HepG2 (cell line): ENCODE measurements around the gene SNAPIN. TPM values are rescaled to one million over a fixed set of nuclear protein-coding genes. Genes with fewer than 3 reads are reported as not detected.

ENCODE experiments used
- ARID2 ChIP-seq: sonication (generic); formaldehyde crosslinking; IDR thresholded peaks from 2 replicates; pipeline ENCODE4 v1.8.1; 2022; ENCODE audit warnings: mild to moderate bottlenecking, missing genetic modification reagents, borderline replicate concordance
- FIP1L1 ChIP-seq: fragments of 200-400 bp; formaldehyde crosslinking; IDR thresholded peaks from 2 replicates; pipeline ENCODE4 v1.6.1; 2018; ENCODE audit warnings: low read depth, mild to moderate bottlenecking, low read length, moderate library complexity, borderline replicate concordance; ENCODE audit not compliant: insufficient read depth
- ISX ChIP-seq: sonication (generic); formaldehyde crosslinking; conservative IDR thresholded peaks from 2 replicates; pipeline ENCODE4 v1.5.0; 2020; ENCODE audit warnings: missing genetic modification reagents
- NAIF1 ChIP-seq: sonication (generic); formaldehyde crosslinking; IDR thresholded peaks from 2 replicates; pipeline ENCODE4 v1.5.0; 2020; ENCODE audit warnings: mild to moderate bottlenecking, missing genetic modification reagents, borderline replicate concordance
- NRL ChIP-seq: sonication (generic); formaldehyde crosslinking; IDR thresholded peaks from 2 replicates; pipeline ENCODE4 v1.5.0; 2020; ENCODE audit warnings: missing genetic modification reagents, mild to moderate bottlenecking, moderate library complexity, borderline replicate concordance
- RARG ChIP-seq: sonication (generic); formaldehyde crosslinking; IDR thresholded peaks from 2 replicates; pipeline ENCODE4 v1.4.0; 2020; ENCODE audit warnings: low read depth, mild to moderate bottlenecking, missing genetic modification reagents
- SYNCRIP ChIP-seq: fragments of 200-400 bp; formaldehyde crosslinking; IDR thresholded peaks from 2 replicates; pipeline ENCODE4 v1.6.1; 2018; ENCODE audit warnings: mild to moderate bottlenecking, low read depth, low read length; ENCODE audit not compliant: insufficient read depth
- TFDP1 ChIP-seq: IDR thresholded peaks from 2 replicates; pipeline ENCODE4 v1.6.1; 2016; ENCODE audit warnings: missing compliant biosample characterization, missing genetic modification reagents, borderline replicate concordance
- ZFP41 ChIP-seq: sonication (generic); formaldehyde crosslinking; IDR thresholded peaks from 2 replicates; pipeline ENCODE4 v1.4.0; 2020; ENCODE audit warnings: mild to moderate bottlenecking, missing genetic modification reagents, borderline replicate concordance
- ZFYVE20 ChIP-seq: sonication (generic); formaldehyde crosslinking; IDR thresholded peaks from 2 replicates; pipeline ENCODE4 v1.8.0; 2023; ENCODE audit warnings: low read depth, mild to moderate bottlenecking, moderate library complexity, missing genetic modification reagents, borderline replicate concordance
- ZMYM3 ChIP-seq: sonication (generic); formaldehyde crosslinking; IDR thresholded peaks from 2 replicates; pipeline ENCODE4 v1.5.1; 2020; ENCODE audit warnings: mild to moderate bottlenecking, missing genetic modification reagents
- ZNF552 ChIP-seq: sonication (generic); formaldehyde crosslinking; IDR thresholded peaks from 2 replicates; pipeline ENCODE4 v1.9.0; 2022; ENCODE audit warnings: missing genetic modification reagents, mild to moderate bottlenecking, borderline replicate concordance
- ZNF562 ChIP-seq: sonication (generic); formaldehyde crosslinking; IDR thresholded peaks from 2 replicates; pipeline ENCODE4 v1.8.0; 2022; ENCODE audit warnings: missing genetic modification reagents, borderline replicate concordance
- ZNF749 ChIP-seq: sonication (generic); formaldehyde crosslinking; IDR thresholded peaks from 2 replicates; pipeline ENCODE4 v1.8.0; 2022; ENCODE audit warnings: mild to moderate bottlenecking, missing genetic modification reagents, moderate library complexity, borderline replicate concordance
- ZNF768 ChIP-seq: sonication (generic); formaldehyde crosslinking; IDR thresholded peaks from 2 replicates; pipeline ENCODE4 v1.4.0; 2020; ENCODE audit warnings: missing genetic modification reagents
- polyA plus RNA-seq, 8 experiments: library from polyadenylated mRNA; depleted of rRNA in 3 of 8; stranded (reverse) in 7 of 8; unstranded in 1 of 8; fragments of >200 nt; fragmentation: Illumina TruSeq in 4 of 8; extraction: Trizol in 4 of 8; gene quantifications; 2 replicates each; pipeline versions ENCODE4 v1.2.1 to v1.2.3, GENCODE V29; 2011 to 2016; ENCODE audit warnings: low read depth in 4 of 8, missing spikeins in 1 of 8, mixed read lengths in 1 of 8; ENCODE audit not compliant: insufficient read depth in 1 of 8
- total RNA-seq, 5 experiments: library from RNA; depleted of rRNA; stranded (reverse); fragments of >200 nt; fragmentation: Illumina TruSeq; extraction: Trizol; gene quantifications; 2 replicates each; pipeline ENCODE4 v1.2.3, GENCODE V29; 2016; ENCODE audit warnings: low read depth in 1 of 5
- TF ChIP-seq, protein P1 (sequence below), 2 experiments: sonication (generic) in 1 of 2; formaldehyde crosslinking in 1 of 2; IDR thresholded peaks; 2 replicates each; pipeline versions ENCODE4 v1.4.0 to v1.6.1; 2018 to 2020; ENCODE audit warnings: missing genetic modification reagents in 2 of 2, borderline replicate concordance in 1 of 2, low read depth in 1 of 2, mild to moderate bottlenecking in 1 of 2, missing biosample characterization in 1 of 2
- TF ChIP-seq, protein P2 (sequence below): sonication (generic); formaldehyde crosslinking; IDR thresholded peaks from 2 replicates; pipeline ENCODE4 v1.4.0; 2020; ENCODE audit warnings: missing genetic modification reagents
- TF ChIP-seq, protein P3 (sequence below): sonication (generic); formaldehyde crosslinking; IDR thresholded peaks from 2 replicates; pipeline ENCODE4 v1.8.0; 2022; ENCODE audit warnings: mild to moderate bottlenecking, missing genetic modification reagents; ENCODE audit not compliant: insufficient replicate concordance

Gene SNAPIN
- total and polyA plus RNA-seq, 2 of the 13 experiments (the other 11 are each of a cell fraction or from before 2014, with no cell fraction given): 23.9 to 25.7 TPM

DNA sequence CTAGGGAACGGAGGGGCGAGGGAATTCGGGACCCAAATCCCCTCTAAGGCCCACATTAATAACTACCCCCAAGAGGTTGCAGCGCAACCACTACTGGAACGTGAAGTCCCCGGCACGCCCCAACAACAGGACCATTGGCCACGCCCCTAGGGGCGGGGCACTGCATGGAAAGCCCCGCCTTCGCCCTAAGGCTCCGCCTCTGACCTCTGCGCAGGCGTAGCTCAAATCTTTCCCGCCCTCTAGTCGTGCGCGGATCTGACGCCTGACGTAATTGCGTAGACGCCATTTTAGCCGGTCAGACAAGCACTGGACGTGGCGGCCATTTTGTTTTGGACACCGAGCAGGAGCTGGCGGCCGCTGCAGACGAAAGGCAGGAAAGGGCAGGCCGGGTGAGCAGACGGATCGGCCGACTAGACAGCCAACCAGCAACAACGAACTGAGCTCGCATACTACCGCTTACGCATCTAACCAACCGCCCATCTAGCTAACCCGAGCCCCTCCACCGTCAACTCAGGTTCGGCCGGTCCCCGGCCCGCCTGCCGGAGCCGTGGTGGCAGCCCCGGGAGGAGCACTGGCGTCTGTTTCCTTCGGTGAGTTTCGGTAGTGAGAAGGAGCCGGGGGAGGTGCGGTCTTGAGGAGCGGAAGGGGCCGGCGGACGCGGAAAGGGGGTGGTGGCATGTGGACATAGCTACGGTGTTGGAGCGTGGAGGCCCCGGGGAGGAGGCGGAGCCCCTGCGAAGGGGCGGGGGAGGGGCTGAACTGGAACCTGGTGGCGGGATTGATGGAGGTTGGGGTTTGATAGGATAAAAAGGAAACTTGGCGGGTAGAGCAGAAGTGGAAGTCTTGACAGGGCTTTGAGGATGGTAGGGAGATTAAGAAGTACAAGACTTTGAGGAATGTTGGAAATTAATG lies 24.5 kb upstream of the SNAPIN start, which contains the start of gene CHTOP (continued):
- TF ChIP-seq, protein P1, sequence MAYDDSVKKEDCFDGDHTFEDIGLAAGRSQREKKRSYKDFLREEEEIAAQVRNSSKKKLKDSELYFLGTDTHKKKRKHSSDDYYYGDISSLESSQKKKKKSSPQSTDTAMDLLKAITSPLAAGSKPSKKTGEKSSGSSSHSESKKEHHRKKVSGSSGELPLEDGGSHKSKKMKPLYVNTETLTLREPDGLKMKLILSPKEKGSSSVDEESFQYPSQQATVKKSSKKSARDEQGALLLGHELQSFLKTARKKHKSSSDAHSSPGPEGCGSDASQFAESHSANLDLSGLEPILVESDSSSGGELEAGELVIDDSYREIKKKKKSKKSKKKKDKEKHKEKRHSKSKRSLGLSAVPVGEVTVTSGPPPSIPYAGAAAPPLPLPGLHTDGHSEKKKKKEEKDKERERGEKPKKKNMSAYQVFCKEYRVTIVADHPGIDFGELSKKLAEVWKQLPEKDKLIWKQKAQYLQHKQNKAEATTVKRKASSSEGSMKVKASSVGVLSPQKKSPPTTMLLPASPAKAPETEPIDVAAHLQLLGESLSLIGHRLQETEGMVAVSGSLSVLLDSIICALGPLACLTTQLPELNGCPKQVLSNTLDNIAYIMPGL (CRISPR knock-in tag; IDR thresholded peaks at IDR 0.05; ENCODE audit: borderline replicate concordance in 1 of 2, low read depth in 1 of 2): peak; percentile 76 to 92; a peak in 3 of 4 replicates
- TF ChIP-seq, protein P2, sequence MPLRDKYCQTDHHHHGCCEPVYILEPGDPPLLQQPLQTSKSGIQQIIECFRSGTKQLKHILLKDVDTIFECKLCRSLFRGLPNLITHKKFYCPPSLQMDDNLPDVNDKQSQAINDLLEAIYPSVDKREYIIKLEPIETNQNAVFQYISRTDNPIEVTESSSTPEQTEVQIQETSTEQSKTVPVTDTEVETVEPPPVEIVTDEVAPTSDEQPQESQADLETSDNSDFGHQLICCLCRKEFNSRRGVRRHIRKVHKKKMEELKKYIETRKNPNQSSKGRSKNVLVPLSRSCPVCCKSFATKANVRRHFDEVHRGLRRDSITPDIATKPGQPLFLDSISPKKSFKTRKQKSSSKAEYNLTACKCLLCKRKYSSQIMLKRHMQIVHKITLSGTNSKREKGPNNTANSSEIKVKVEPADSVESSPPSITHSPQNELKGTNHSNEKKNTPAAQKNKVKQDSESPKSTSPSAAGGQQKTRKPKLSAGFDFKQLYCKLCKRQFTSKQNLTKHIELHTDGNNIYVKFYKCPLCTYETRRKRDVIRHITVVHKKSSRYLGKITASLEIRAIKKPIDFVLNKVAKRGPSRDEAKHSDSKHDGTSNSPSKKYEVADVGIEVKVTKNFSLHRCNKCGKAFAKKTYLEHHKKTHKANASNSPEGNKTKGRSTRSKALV (CRISPR knock-in tag): no peak
- TF ChIP-seq ISX (CRISPR knock-in tag) (no peak), ARID2 (peak; percentile 84; the same call in 1 of the 2 replicates), ZNF749 (CRISPR knock-in tag) (no peak), ZNF562 (CRISPR knock-in tag) (no peak), ZMYM3 (CRISPR knock-in tag) (0 out of 2 replicates have a peak, but pooled peaks have one; percentile 10), NRL (CRISPR knock-in tag) (peak; percentile 96), TFDP1 (CRISPR knock-in tag) (peak; percentile 95), ZFYVE20 (0 out of 2 replicates have a peak, but pooled peaks have one; percentile 71), ZNF552 (peak; percentile 84), SYNCRIP (no peak), RARG (CRISPR knock-in tag) (no peak), ZFP41 (CRISPR knock-in tag) (no peak), FIP1L1 (0 out of 2 replicates have a peak, but pooled peaks have one; percentile 66), ZNF768 (CRISPR knock-in tag) (no peak; the same call in 1 of the 2 replicates), NAIF1 (CRISPR knock-in tag) (peak; percentile 92)
- TF ChIP-seq, protein P3, sequence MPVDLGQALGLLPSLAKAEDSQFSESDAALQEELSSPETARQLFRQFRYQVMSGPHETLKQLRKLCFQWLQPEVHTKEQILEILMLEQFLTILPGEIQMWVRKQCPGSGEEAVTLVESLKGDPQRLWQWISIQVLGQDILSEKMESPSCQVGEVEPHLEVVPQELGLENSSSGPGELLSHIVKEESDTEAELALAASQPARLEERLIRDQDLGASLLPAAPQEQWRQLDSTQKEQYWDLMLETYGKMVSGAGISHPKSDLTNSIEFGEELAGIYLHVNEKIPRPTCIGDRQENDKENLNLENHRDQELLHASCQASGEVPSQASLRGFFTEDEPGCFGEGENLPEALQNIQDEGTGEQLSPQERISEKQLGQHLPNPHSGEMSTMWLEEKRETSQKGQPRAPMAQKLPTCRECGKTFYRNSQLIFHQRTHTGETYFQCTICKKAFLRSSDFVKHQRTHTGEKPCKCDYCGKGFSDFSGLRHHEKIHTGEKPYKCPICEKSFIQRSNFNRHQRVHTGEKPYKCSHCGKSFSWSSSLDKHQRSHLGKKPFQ (CRISPR knock-in tag): no peak
